Erythroblast (primary cell): ENCODE results near the gene MYO18B.

Source experiments
- DNase-seq, 2 experiments: peaks; one replicate each; lab custom pipeline; 2025; lab: John Stamatoyannopoulos, UW
- GATA1 ChIP-seq: IDR thresholded peaks from 2 replicates; pipeline ENCODE4 v1.6.1; 2011; ENCODE audit warnings: low read depth, mild to moderate bottlenecking, control low read depth, low read length, moderate library complexity
- POLR2A ChIP-seq: IDR thresholded peaks from 2 replicates; pipeline ENCODE4 v1.6.1; 2011; ENCODE audit warnings: mild to moderate bottlenecking, low read length

The MYO18B gene

DNA sequence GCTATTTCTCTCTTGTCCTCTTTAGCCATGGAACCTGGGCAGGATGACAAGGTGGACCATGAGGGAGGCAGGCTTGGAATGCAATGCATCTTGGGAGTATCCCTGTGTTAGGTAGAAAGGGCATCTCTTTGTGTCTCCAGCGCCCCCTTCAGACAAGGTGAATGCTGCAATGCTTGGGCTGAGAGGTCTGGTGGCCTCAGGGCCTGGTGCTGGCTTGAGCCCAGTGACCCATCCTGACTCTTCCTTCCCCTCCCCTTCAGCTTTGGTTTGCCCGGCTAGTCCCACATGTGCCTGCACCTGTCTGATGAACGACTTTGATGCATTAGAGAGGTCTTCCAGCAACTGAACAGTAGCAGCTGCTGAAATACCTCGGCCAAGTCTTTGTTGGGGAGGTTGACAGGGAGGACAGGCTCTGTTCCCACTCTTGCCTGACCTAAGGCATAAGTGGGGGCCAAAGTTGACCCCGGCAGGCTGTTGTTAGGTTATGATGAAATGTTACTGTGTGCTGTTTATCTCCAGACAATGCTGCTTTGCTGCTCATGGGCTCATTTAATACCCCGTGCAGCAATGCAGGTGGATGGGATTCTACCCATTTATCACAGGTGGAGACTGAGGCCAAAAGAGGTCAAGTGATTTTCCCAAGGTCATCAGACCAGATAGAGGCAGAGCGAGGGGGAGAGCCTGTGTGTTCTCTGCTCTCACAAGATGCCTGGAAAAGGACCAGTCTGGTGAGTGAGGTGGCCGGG lies 22.5 kb downstream of the MYO18B start:
- TF ChIP-seq POLR2A (no peak), GATA1 (no peak)

GRCh38 chr22:25765016-25765367 lies 23.0 kb downstream of the MYO18B start:
- TF ChIP-seq POLR2A (no peak), GATA1 (no peak)
- no peak for DNase-seq

More for the DNA sequence above, 22.5 kb downstream of the MYO18B start:
- DNase-seq = no peak

- no peak for DNase-seq
- TF ChIP-seq POLR2A = no peak
- no peak for TF ChIP-seq GATA1
Observed at GRCh38 chr22:25765801-25766200, 23.8 kb downstream of the MYO18B start.

GRCh38 chr22:25766418-25766817 lies 24.4 kb downstream of the MYO18B start:
- no peak for TF ChIP-seq POLR2A
- TF ChIP-seq GATA1 = no peak
- no peak for DNase-seq

GRCh38 chr22:25770333-25770732 lies 28.3 kb downstream of the MYO18B start:
- no peak for TF ChIP-seq GATA1
- TF ChIP-seq POLR2A = no peak
- no peak for DNase-seq

DNA sequence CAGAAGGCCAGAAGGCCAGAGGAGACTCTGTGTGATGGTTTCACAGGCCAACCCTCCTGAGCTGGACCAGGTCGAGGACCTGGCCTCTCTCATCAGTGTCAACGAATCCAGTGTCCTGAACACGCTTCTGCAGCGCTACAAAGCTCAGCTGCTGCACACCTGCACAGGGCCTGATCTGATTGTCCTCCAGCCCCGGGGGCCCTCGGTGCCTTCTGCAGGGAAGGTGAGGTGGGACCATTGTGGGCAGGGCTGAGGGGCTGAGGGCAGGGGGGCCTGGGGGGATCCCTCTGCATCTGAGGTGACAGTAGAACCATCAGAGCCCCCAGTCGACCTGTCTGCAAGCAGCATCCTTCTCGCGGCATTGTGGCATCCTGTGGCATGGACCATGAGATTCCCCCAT lies 30.3 kb downstream of the MYO18B start:
- TF ChIP-seq POLR2A (no peak), GATA1 (no peak)

GRCh38 chr22:25774575-25775026 lies 32.6 kb downstream of the MYO18B start:
- TF ChIP-seq POLR2A = no peak
- no peak for TF ChIP-seq GATA1
- DNase-seq = peak in 1 of 2 experiments; percentile 23

More for the DNA sequence above, 30.3 kb downstream of the MYO18B start:
- no peak for DNase-seq

GRCh38 chr22:25775531-25775930 lies 33.5 kb downstream of the MYO18B start:
- TF ChIP-seq GATA1 (no peak), POLR2A (no peak)
- DNase-seq = no peak

DNA sequence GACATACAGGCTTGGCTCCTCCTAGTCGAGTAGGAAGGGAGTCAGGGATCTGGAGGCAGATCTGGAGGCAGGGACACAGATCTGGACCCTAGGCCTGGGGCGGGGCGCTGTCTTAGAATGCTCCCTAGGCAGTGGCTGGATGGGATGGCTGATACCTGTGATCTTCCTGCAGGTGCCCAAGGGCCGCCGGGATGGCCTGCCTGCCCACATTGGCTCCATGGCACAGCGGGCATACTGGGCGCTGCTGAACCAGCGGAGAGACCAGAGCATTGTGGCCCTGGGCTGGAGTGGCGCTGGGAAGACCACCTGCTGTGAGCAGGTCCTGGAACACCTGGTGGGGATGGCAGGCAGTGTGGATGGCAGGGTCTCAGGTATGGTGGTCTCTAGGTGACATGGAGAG lies 35.4 kb downstream of the MYO18B start:
- TF ChIP-seq GATA1 (no peak), POLR2A (no peak)
- no peak for DNase-seq

GRCh38 chr22:25777870-25778269 lies 35.9 kb downstream of the MYO18B start:
- TF ChIP-seq POLR2A (no peak), GATA1 (no peak)
- DNase-seq = peak; percentile 47 to 62

GRCh38 chr22:25779426-25779825 lies 37.4 kb downstream of the MYO18B start:
- TF ChIP-seq GATA1 (no peak), POLR2A (no peak)

GRCh38 chr22:25779890-25780289 lies 37.9 kb downstream of the MYO18B start:
- TF ChIP-seq GATA1 = no peak
- no peak for TF ChIP-seq POLR2A
- no peak for DNase-seq

More at GRCh38 chr22:25779426-25779825, 37.4 kb downstream of the MYO18B start:
- DNase-seq = no peak

- no peak for DNase-seq
- TF ChIP-seq GATA1 (no peak), POLR2A (no peak)
Observed at GRCh38 chr22:25780673-25781072, 38.7 kb downstream of the MYO18B start.

- no peak for DNase-seq
- TF ChIP-seq GATA1 (no peak), POLR2A (no peak)
Observed at GRCh38 chr22:25781801-25782200, 39.8 kb downstream of the MYO18B start.

DNA sequence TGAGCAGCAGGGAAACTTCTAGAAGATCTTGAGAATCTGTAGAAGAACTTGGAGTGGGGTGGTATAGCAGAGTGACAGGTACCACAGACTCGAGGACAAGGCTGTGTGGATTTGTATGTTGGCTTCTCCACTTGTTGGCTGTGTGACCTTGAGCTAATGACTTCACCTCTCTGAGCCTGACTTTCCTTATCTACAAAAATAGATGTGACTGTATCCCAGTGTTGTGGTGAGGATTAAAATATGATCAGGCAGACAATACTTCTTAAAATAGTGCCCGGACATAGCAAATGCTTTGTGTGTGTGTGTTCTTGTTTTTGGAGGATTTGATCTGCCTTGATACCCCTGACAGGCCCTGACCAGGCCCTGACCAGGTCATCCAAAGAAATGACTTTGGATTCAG lies 40.8 kb downstream of the MYO18B start:
- DNase-seq = no peak
- TF ChIP-seq GATA1 (no peak), POLR2A (no peak)
